HT-29 (cell line): ENCODE results near the gene ZBTB7B. TPM values are rescaled to one million over a fixed set of nuclear protein-coding genes. Genes with fewer than 3 reads are reported as not detected.
"Not testable (repeated sequence)": the region's sequence is repeated elsewhere in the genome, so short reads cannot be mapped to it uniquely, and the experiment has no call there.

Experiments used
- DNase-seq: peaks from one replicate; pipeline ENCODE4 v3.0.0-alpha.2; 2015; ENCODE audit warnings: low spot score
- total RNA-seq: library from RNA; depleted of rRNA; stranded (reverse); fragments of >200 nt; shearing (Covaris generic); gene quantifications from 2 replicates; pipeline ENCODE4 v1.2.3, GENCODE V29; 2014

ZBTB7B gene
- total RNA-seq, 1 experiment from 2014 or later: 83.4 TPM

- no peak for DNase-seq
Observed at GRCh38 chr1:154968731-154969130, 33.9 kb upstream of the ZBTB7B start.

GRCh38 chr1:154969246-154969645 is 33.4 kb upstream of the ZBTB7B start:
- no peak for DNase-seq

GRCh38 chr1:154969860-154970452 is 32.6 kb upstream of the ZBTB7B start:
- no peak for DNase-seq

GRCh38 chr1:154970631-154971340 is 31.8 kb upstream of the ZBTB7B start, which contains the start of gene SHC1:
TSS of gene SHC1 (minus strand) at chr1:154970747. CDS start at chr1:154970526, 221 bp downstream.
- peak; percentile 62 for DNase-seq

GRCh38 chr1:154971341-154971998 is 31.1 kb upstream of the ZBTB7B start:
- peak; percentile 55 for DNase-seq

GRCh38 chr1:154972213-154972516 is 30.4 kb upstream of the ZBTB7B start:
- no peak for DNase-seq

- DNase-seq: peak; percentile 93
Observed at GRCh38 chr1:154972517-154973343, 29.9 kb upstream of the ZBTB7B start.

- peak; percentile 99 for DNase-seq
Observed at GRCh38 chr1:154973344-154974101, 29.1 kb upstream of the ZBTB7B start.

GRCh38 chr1:154974102-154974807 is 28.3 kb upstream of the ZBTB7B start, which contains the start of gene CKS1B:
TSS of gene CKS1B (plus strand) at chr1:154974681. CDS start at chr1:154974746, 65 bp downstream.
- peak; percentile 99 for DNase-seq

GRCh38 chr1:154974808-154975408 is 27.7 kb upstream of the ZBTB7B start:
- DNase-seq: peak; percentile 98

- peak; percentile 34 for DNase-seq
Observed at GRCh38 chr1:154975409-154976059, 27.1 kb upstream of the ZBTB7B start.

- DNase-seq: not testable (repeated sequence)
Observed at GRCh38 chr1:154977762-154978161, 24.8 kb upstream of the ZBTB7B start.

GRCh38 chr1:154978360-154978759 is 24.2 kb upstream of the ZBTB7B start:
- DNase-seq: no peak

- DNase-seq: no peak
Observed at GRCh38 chr1:154982341-154982740, 20.3 kb upstream of the ZBTB7B start.

GRCh38 chr1:154982897-154983648 is 19.5 kb upstream of the ZBTB7B start, which contains the start of gene FLAD1:
TSS of gene FLAD1 (plus strand) at chr1:154983344. CDS start at chr1:154983695, 351 bp downstream.
- peak; percentile 99 for DNase-seq

GRCh38 chr1:154983776-154984466 is 18.7 kb upstream of the ZBTB7B start:
- DNase-seq: no peak

GRCh38 chr1:154986736-154987135 is 15.9 kb upstream of the ZBTB7B start:
- not testable (repeated sequence) for DNase-seq

- no peak for DNase-seq
Observed at GRCh38 chr1:154987326-154987725, 15.3 kb upstream of the ZBTB7B start.
